K562 (cell line): Measurements from ENCODE around the gene GNA15. TPM values are rescaled to one million over a fixed set of nuclear protein-coding genes. Genes with fewer than 3 reads are reported as not detected.
A peak's percentile ranks its signal among the peaks of the same experiment; 100 is the strongest.

Experiments used
- ATAC-seq: fragments of 200-7000 bp; cut with Tn5 transposase; 3 replicates; pipeline ENCODE4 v1.9.1; 2020; ENCODE audit warnings: moderate library complexity
- BruUV-seq: library from RNA; stranded (reverse); fragments of 400-500 nt; replicated peaks from 2 replicates; lab custom pipeline; 2021; lab: Mats Ljungman, UMichigan
- CTCF ChIA-PET: fragments of 300-600 bp; formaldehyde crosslinking; extraction: SDS; loops from one replicate; lab custom pipeline; 2021; ENCODE audit warnings: low intra/inter-chr PET ratio; lab: Yijun Ruan, JAX
- POLR2A ChIA-PET: fragments of 300-600, 350-650 bp; sonication (Branson Sonifier 250); formaldehyde crosslinking; extraction: SDS; loops from one replicate; lab custom pipeline; 2021; ENCODE audit warnings: antibody characterized with exemption, inconsistent platforms; lab: Yijun Ruan, JAX
- DNase-seq, 4 experiments: peaks; one replicate each; pipeline versions ENCODE4 v3.0.0 to v3.0.0-alpha.2; 2011 to 2018; ENCODE audit warnings: low spot score in 3 of 4, mixed read lengths in 3 of 4; ENCODE audit errors: extremely low read depth in 1 of 4
- FAIRE-seq: peaks from 2 replicates; lab custom pipeline; 2011; peaks lifted over from hg19 to GRCh38; lab: Jason Lieb, UNC
- H2AFZ ChIP-seq: 2 replicates; pipeline ENCODE4 v1.6.0; 2011; ENCODE audit warnings: low read depth, low read length, control low read depth, inconsistent platforms
- H3K27ac ChIP-seq: fragments of 200-600 bp; 3 replicates; pipeline ENCODE4 v1.8.0; 2011; ENCODE audit warnings: low read depth, mild to moderate bottlenecking, control low read depth, inconsistent platforms, low read length, moderate library complexity, mixed read lengths; ENCODE audit errors: extremely low read depth
- H3K27me3 ChIP-seq, 2 experiments: fragments of 300-600 bp in 1 of 2; 2 replicates in 1 of 2; 3 replicates in 1 of 2; pipeline versions ENCODE4 v1.6.0 to v1.8.0; 2011; ENCODE audit warnings: inconsistent platforms in 2 of 2, low read length in 2 of 2, mild to moderate bottlenecking in 1 of 2, mixed read lengths in 1 of 2, moderate library complexity in 1 of 2; ENCODE audit not compliant: control insufficient read depth in 2 of 2, insufficient read depth in 2 of 2
- H3K36me3 ChIP-seq: fragments of 300-600 bp; 3 replicates; pipeline ENCODE4 v1.8.0; 2011; ENCODE audit warnings: mild to moderate bottlenecking, low read length, inconsistent platforms; ENCODE audit not compliant: control insufficient read depth, insufficient read depth
- H3K4me1 ChIP-seq, 2 experiments: fragments of 200-600 bp in 1 of 2; replicated peaks in 1 of 2; 2 replicates in 1 of 2; 3 replicates in 1 of 2; pipeline versions ENCODE4 v1.5.1 to v1.8.0; 2011; ENCODE audit warnings: inconsistent platforms in 2 of 2, low read length in 2 of 2, mild to moderate bottlenecking in 1 of 2, mixed read lengths in 1 of 2, moderate library complexity in 1 of 2; ENCODE audit not compliant: control insufficient read depth in 2 of 2, insufficient read depth in 2 of 2
- H3K4me2 ChIP-seq: 2 replicates; pipeline ENCODE4 v1.6.1; 2011; ENCODE audit warnings: low read length, control low read depth, inconsistent platforms, mixed read lengths; ENCODE audit not compliant: insufficient read depth
- H3K4me3 ChIP-seq: fragments of 200-600 bp; sonication (generic), shearing (Covaris generic); 2 replicates; pipeline ENCODE4 v1.5.1; 2016; ENCODE audit warnings: control low read depth, inconsistent platforms
- H3K79me2 ChIP-seq: fragments of 200-600 bp; 3 replicates; pipeline ENCODE4 v1.8.0; 2011; ENCODE audit warnings: low read length, inconsistent platforms; ENCODE audit not compliant: control insufficient read depth, insufficient read depth
- H3K9ac ChIP-seq, 2 experiments: 2 replicates each; pipeline versions ENCODE4 v1.6.0 to v1.6.1; 2011; ENCODE audit warnings: low read depth in 2 of 2, low read length in 2 of 2, control low read depth in 1 of 2, inconsistent platforms in 1 of 2, mild to moderate bottlenecking in 1 of 2, mixed read lengths in 1 of 2; ENCODE audit not compliant: insufficient read depth in 1 of 2
- H3K9me1 ChIP-seq: one replicate; pipeline ENCODE4 v1.6.0; 2011; ENCODE audit warnings: inconsistent platforms, mild to moderate bottlenecking, low read length, moderate library complexity; ENCODE audit not compliant: control insufficient read depth, insufficient read depth
- H3K9me3 ChIP-seq: replicated peaks from 2 replicates; pipeline ENCODE4 v1.5.1; 2011; ENCODE audit warnings: low read depth, low read length, inconsistent platforms; ENCODE audit not compliant: control insufficient read depth, insufficient read depth
- H4K20me1 ChIP-seq: replicated peaks from 2 replicates; pipeline ENCODE4 v1.6.1; 2011; ENCODE audit warnings: low read length, inconsistent platforms, mixed read lengths; ENCODE audit not compliant: control insufficient read depth, insufficient read depth
- ARID2 ChIP-seq: fragments of 450-650 bp; IDR thresholded peaks from 2 replicates; pipeline ENCODE4 v1.6.1; 2017; ENCODE audit warnings: antibody characterized with exemption, mild to moderate bottlenecking
- MLLT1 ChIP-seq, 2 experiments: fragments of 450-650 bp; IDR thresholded peaks; 2 replicates each; pipeline ENCODE4 v1.6.1; 2016
- SMAD2 ChIP-seq: fragments of 150-350 bp; IDR thresholded peaks from 2 replicates; pipeline ENCODE4 v1.6.1; 2014; ENCODE audit warnings: low read depth, mild to moderate bottlenecking, low read length
- ZBTB7A ChIP-seq: IDR thresholded peaks from 2 replicates; pipeline ENCODE4 v1.6.1; 2011; ENCODE audit warnings: low read depth, mild to moderate bottlenecking, low read length, moderate library complexity, borderline replicate concordance; ENCODE audit not compliant: control insufficient read depth
- ZKSCAN8 ChIP-seq: fragments of 200-800 bp; sonication (Bioruptor generic); IDR thresholded peaks from 2 replicates; pipeline ENCODE4 v1.6.1; 2016; ENCODE audit warnings: missing genetic modification characterization, missing compliant biosample characterization
- WGBS: fragments of 100-300 bp; shearing (Covaris generic); methylation state at CpG from one replicate; pipeline ENCODE4 v1.1.6; 2016; ENCODE audit warnings: low coverage, mixed read lengths; ENCODE audit not compliant: insufficient coverage; ENCODE audit errors: missing lambda C conversion rate; 5-methylcytosine and 5-hydroxymethylcytosine counted together
- in situ Hi-C: fragments of 300-500 bp; cut with MboI; formaldehyde crosslinking; loops from 4 replicates; pipeline ENCODE4 v1.15.0; 2018; ENCODE audit warnings: inconsistent platforms, mixed read lengths
- intact Hi-C: fragments of 100-400 bp; cut with micrococcal nuclease; formaldehyde crosslinking; loops from 2 replicates; pipeline ENCODE4 v1.14.2; 2022
- polyA plus RNA-seq, 8 experiments: library from polyadenylated mRNA; depleted of rRNA in 4 of 8; stranded (reverse) in 5 of 8; unstranded in 3 of 8; fragments of >200 nt; fragmentation: Nextera tagmentation in 2 of 8; fragmentation: Illumina TruSeq in 1 of 8; extraction: Ambion mirVana in 2 of 8; extraction: Trizol in 1 of 8; gene quantifications; 2 replicates each; pipeline versions ENCODE4 v1.2.1 to v1.2.3, GENCODE V29; 2011 to 2014; ENCODE audit warnings: inconsistent platforms in 1 of 8, missing spikeins in 1 of 8
- total RNA-seq, 7 experiments: library from RNA; depleted of rRNA in 6 of 7; stranded (reverse); fragments of >200 nt in 6 of 7; fragmentation: Illumina TruSeq in 2 of 7; extraction: Trizol in 2 of 7; gene quantifications; 2 replicates each; pipeline versions ENCODE4 v1.2.1 to v1.2.3, GENCODE V29; 2011 to 2021; ENCODE audit warnings: low replicate concordance in 1 of 7

The GNA15 gene
- total and polyA plus RNA-seq, 9 of the 15 experiments (the other 6 are each of a cell fraction or from before 2014, with no cell fraction given): 0.03 to 0.24 (median 0.11) TPM; not detected in 1

- ChIA-PET CTCF (no interaction called here), POLR2A (no interaction called here)
- Histone ChIP-seq H4K20me1 (no peaks in the 10 kb centered on the region), H2AFZ (no peak overlapping the region), H3K4me2 (no peak overlapping the region), H3K4me3 (no peak overlapping the region), H3K27ac (no peak overlapping the region), H3K4me1 (peaks cover 0 to 51% of the 10 kb centered on the region in 2 experiments; a peak in 2 of 5 replicates), H3K9me1 (no peaks in the 10 kb centered on the region), H3K9me3 (no peaks in the 10 kb centered on the region), H3K9ac (no peak overlapping the region; a peak in 1 of 4 replicates), H3K36me3 (peaks cover 23% of the 10 kb centered on the region; the same call in 1 of the 3 replicates), H3K79me2 (no peaks in the 10 kb centered on the region), H3K27me3 (no peaks in the 10 kb centered on the region)
- no TSS peak for BruUV-seq
- TF ChIP-seq ZBTB7A: 0 out of 2 replicates have a peak, but pooled peaks have one; percentile 20
- TF ChIP-seq ARID2: no peak
- no peak for DNase-seq
- no peak for FAIRE-seq
- in situ Hi-C loops (no loop called here), intact Hi-C loops (no loop called here)
- 98% methylated on average over 16 of the region's 23 CpGs for WGBS
- no peak for ATAC-seq
Observed at GRCh38 chr19:3119071-3119595, 16.7 kb upstream of the GNA15 start.

GRCh38 chr19:3119693-3120380, 16.0 kb upstream of the GNA15 start:
- H3K36me3 ChIP-seq: peaks cover 21% of the 10 kb centered on the region; the same call in 1 of the 3 replicates
- ChIA-PET CTCF (no interaction called here), POLR2A (interaction anchor here (1.3 kb wide), 1 partner anchor 170 kb away, joined by 4 read pairs; no protein-coding TSS in a partner anchor)
- H3K79me2 ChIP-seq: no peaks in the 10 kb centered on the region
- DNase-seq (no peak), ATAC-seq (no peak), FAIRE-seq (no peak)
- H3K9me1 ChIP-seq: no peaks in the 10 kb centered on the region
- TF ChIP-seq SMAD2 (no peak), MLLT1 (IDR thresholded peaks at IDR 0.05) (no peak), ZKSCAN8 (CRISPR knock-in tag) (no peak)
- no TSS peak for BruUV-seq
- no peaks in the 10 kb centered on the region for H3K27me3 ChIP-seq
- WGBS: 95% methylated on average over 12 of the region's 26 CpGs
- H3K4me2 ChIP-seq: no peak overlapping the region
- H4K20me1 ChIP-seq: no peaks in the 10 kb centered on the region
- H3K27ac ChIP-seq: no peak overlapping the region
- H3K4me3 ChIP-seq: no peak overlapping the region
- H3K9me3 ChIP-seq: no peaks in the 10 kb centered on the region
- H3K9ac ChIP-seq: no peak overlapping the region; a peak in 1 of 4 replicates
- intact Hi-C loops: no loop called here
- in situ Hi-C loops: no loop called here
- peaks cover 0 to 45% of the 10 kb centered on the region in 2 experiments; a peak in 2 of 5 replicates for H3K4me1 ChIP-seq
- no peak overlapping the region for H2AFZ ChIP-seq
